ENCODE measurements around the gene TRIP13. TPM values are rescaled to one million over a fixed set of nuclear protein-coding genes. Genes with fewer than 3 reads are reported as not detected.

Gene TRIP13
- total and polyA plus RNA-seq, 4 experiments from 2014 or later = 0.39 to 1.0 (median 0.69) TPM; not detected in 1

DNA sequence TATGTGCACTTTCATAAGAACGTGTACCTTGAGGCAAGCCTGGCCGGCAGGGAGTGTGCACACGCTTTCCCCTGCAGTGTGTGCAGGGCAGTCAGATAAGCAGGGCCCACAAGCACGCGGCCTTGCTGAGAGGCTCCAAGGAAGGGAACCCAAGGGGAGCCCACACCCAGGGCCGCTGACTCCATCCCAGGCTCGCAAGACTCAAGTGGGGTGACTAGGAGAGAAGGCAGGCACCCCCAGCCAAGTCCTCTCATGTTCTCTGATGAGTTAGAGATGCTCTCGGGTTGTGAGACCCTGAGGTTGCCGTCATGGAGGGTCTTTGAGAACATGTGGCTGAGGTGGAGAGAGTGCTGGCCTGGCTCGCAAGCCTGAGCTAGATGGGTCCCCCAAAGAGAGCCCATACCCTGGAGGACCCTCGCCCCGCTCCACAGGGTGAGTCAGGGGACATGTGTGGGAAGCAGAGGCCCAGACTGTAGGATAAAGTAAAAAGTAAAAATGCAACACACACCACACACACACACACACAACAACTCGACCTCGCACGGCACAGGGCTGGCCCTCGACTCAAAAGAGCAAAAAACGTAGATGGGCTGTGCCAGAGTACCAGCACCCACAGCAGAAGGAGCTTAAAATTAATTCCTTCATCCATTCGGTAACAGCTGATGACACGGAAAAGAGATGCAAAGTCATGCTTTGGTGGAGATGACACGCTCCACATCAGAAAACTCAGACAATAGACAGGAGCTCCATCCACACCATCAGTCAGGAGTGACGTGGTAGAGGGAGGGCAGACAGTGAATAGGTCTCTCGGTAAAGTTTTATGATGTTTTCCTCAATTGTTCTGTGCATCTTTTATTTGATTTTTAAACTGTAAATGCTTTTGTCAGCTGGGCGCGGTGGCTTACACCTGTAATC, 61.1 kb downstream of the TRIP13 start:
- Mint-ChIP-seq H3K4me3 (no peak overlapping the region), H3K27me3 (peaks cover 28 to 42% of the 10 kb centered on the region in 2 donors), H3K4me1 (peaks cover 0 to 17% (median 9%) of the 10 kb centered on the region in 4 donors), H3K27ac (no peak overlapping the region), H3K36me3 (no peaks in the 10 kb centered on the region), H3K9me3 (peaks cover 0 to 7% (median 0%) of the 10 kb centered on the region in 8 donors)
- no peak for DNase-seq
- ChIA-PET POLR2A (ENCODE audit: partially characterized antibody) (no interaction called here), CTCF (ENCODE audit: partially characterized antibody) (no interaction called here)
- intact Hi-C loops (cut with micrococcal nuclease) = no loop called here
- H3K36me3 ChIP-seq (ENCODE audit: insufficient read depth, low read length) = no peaks in the 10 kb centered on the region
- H3K4me3 ChIP-seq (ENCODE audit: low read length in 2 of 2) = no peak overlapping the region
- H3K27me3 ChIP-seq (ENCODE audit: insufficient read depth, low read length) = no peaks in the 10 kb centered on the region
- H3K4me1 ChIP-seq (ENCODE audit: insufficient read depth, low read length) = peaks cover 17% of the 10 kb centered on the region
- no peak overlapping the region for H3K27ac ChIP-seq (ENCODE audit: low read depth, low read length)
- no peaks in the 10 kb centered on the region for H3K9me3 ChIP-seq (ENCODE audit: control insufficient read depth in 1 of 2, low read length in 2 of 2)

DNA sequence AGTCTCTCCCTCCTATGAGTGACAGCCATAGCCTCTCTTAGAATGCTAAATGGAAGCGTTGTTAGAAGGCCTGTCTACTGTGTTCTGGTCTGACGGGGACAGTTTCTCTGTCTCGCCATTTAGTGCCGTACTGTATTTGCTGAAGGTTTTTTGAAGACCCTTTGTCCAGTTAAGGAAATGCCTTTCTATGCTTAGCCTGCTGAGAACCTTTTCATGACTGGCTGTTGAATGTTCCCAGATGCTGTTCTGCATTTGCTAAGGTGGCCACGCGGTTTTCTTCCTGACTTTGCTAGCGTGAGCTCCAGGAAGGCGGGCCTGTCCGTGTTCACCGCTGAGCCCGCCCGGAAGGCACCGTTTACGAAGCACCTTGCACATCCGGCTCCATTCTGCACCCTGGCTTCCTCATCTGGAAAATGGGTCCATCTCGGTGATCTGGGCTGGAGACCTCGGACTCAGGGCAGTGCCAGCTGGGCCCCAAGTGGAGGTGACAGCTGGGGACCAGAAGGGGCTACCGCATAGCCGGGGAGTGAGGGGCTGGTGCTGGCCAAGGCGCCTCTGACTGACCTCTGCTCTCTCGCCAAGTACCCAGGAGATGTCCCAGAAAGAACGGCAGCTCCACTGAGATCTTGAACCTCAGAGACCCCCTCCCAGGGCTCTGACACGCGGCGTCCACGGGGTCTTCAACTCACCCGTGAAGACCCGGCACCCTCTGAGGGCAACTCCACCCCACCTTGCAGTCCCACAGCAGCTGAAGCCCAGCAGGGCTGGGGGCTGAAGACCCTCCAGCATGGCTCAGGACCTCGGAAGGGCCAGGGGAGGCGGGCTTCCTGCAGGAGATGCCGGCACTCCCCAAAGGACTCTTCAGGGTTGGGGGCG, 63.4 kb downstream of the TRIP13 start:
- H3K4me1 ChIP-seq (ENCODE audit: insufficient read depth, low read length) = peaks cover 17% of the 10 kb centered on the region
- H3K4me3 Mint-ChIP-seq = no peak overlapping the region

DNA sequence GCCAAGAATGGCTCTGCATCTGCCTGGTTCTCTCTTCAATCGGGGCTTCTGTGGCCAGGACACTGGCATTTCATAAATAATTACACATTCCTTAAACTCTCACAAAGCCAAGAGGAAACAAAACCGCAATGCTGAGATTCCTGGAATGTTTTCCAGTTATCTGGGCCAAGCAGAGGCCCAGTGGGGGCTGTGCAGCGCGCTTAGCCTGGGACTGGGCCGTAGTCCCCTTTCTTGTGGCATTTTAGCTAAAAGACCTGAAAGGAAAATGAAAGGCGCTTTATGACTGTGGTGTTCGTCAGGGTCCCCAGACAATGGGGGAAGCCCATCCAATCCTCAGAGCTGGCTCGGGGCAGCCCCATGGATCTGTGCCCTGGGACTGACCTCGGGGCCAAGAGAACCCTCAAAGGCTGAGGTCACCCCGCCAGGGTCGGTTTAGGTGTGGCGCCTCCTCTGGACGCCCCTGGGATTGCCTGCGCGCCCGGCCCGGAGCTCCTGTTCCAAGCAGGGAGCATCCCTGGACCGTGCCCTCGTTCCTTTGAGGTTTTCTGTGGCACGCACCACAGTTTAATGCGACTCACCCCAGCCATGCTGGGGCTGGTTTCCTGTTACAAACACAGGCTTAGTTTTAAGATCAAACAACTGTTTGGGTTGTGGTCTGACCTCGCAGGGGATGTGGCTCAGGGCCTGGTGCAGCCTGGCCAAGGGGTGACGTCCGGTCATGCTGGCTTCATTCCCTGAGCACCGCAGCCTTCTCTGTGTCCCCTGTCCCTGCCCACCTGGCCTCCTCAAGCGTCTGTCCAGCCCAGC, 64.5 kb downstream of the TRIP13 start:
- DNase-seq = peak in 3 of 5 donors; percentile 30 to 33 (median 33)
- intact Hi-C loops (cut with micrococcal nuclease) = no loop called here

More for the DNA sequence above, 63.4 kb downstream of the TRIP13 start:
- intact Hi-C loops (cut with micrococcal nuclease) = no loop called here
- DNase-seq = no peak
- no peak overlapping the region for H3K27ac ChIP-seq (ENCODE audit: low read depth, low read length)
- H3K36me3 ChIP-seq (ENCODE audit: insufficient read depth, low read length) = no peaks in the 10 kb centered on the region
- H3K27ac Mint-ChIP-seq = no peak overlapping the region
- H3K36me3 Mint-ChIP-seq = no peaks in the 10 kb centered on the region
- no peaks in the 10 kb centered on the region for H3K27me3 ChIP-seq (ENCODE audit: insufficient read depth, low read length)
- peaks cover 0 to 17% (median 9%) of the 10 kb centered on the region in 4 donors for H3K4me1 Mint-ChIP-seq
- ChIA-PET POLR2A (ENCODE audit: partially characterized antibody) (no interaction called here), CTCF (ENCODE audit: partially characterized antibody) (no interaction called here)
- H3K27me3 Mint-ChIP-seq = peaks cover 16 to 31% of the 10 kb centered on the region in 2 donors
- no peaks in the 10 kb centered on the region for H3K9me3 ChIP-seq (ENCODE audit: control insufficient read depth in 1 of 2, low read length in 2 of 2)
- H3K9me3 Mint-ChIP-seq = peaks cover 0 to 4% (median 0%) of the 10 kb centered on the region in 8 donors
- no peak overlapping the region for H3K4me3 ChIP-seq (ENCODE audit: low read length in 2 of 2)

DNA sequence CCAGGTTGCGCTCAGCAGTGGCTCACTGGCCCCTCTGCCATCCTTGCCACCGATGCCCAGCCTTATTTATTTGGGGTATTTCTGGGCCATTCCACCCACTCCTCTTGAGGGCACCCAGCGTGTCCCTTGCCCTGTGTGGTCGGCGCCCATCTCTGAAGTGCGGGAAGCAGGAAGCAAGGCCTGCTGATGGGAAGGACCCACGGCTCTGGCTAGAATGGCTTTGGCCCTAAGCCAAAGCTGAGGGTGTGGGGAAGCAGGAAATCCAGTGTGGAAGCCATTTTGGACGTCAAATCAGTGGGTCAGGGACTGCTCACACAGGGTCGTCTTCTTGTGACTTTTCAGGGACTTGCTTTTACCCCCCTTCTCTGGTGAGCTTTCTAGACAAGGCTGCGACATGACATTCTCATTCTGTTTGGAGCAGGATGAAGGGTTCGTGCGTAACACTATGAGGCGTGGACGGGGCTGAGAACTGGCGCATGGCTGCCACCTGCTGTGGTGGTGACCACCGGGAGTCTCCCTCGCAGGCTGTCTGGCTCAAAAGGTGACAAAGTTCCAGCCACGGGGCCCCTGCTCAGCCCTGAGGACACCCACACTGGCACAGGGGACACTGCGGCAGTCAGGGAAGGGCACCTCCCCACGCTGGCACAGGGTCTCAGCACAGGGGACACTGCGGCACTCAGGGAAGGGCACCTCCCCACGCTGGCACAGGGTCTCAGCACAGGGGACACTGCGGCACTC, 65.2 kb downstream of the TRIP13 start:
- Histone ChIP-seq H3K27me3 (ENCODE audit: insufficient read depth, low read length) (no peaks in the 10 kb centered on the region), H3K4me3 (ENCODE audit: low read length in 2 of 2) (no peak overlapping the region), H3K9me3 (ENCODE audit: control insufficient read depth in 1 of 2, low read length in 2 of 2) (no peaks in the 10 kb centered on the region), H3K27ac (ENCODE audit: low read depth, low read length) (no peak overlapping the region), H3K4me1 (ENCODE audit: insufficient read depth, low read length) (peaks cover 18% of the 10 kb centered on the region), H3K36me3 (ENCODE audit: insufficient read depth, low read length) (no peaks in the 10 kb centered on the region)
- Mint-ChIP-seq H3K27ac (peak overlapping the region in 2 of 7 donors; percentile 36 to 48), H3K4me1 (peaks cover 0 to 17% (median 10%) of the 10 kb centered on the region in 4 donors), H3K36me3 (no peaks in the 10 kb centered on the region), H3K27me3 (peaks cover 16 to 24% of the 10 kb centered on the region in 2 donors), H3K9me3 (no peaks in the 10 kb centered on the region), H3K4me3 (peak overlapping the region in 1 of 8 donors; percentile 51)
- ChIA-PET CTCF (ENCODE audit: partially characterized antibody) (no interaction called here), POLR2A (ENCODE audit: partially characterized antibody) (no interaction called here)
- no peak for DNase-seq
- intact Hi-C loops (cut with micrococcal nuclease) = no loop called here

More for the DNA sequence above, 64.5 kb downstream of the TRIP13 start:
- Mint-ChIP-seq H3K27ac (peak overlapping the region in 1 of 7 donors; percentile 48), H3K9me3 (no peaks in the 10 kb centered on the region), H3K4me3 (peak overlapping the region in 3 of 8 donors; percentile 17 to 54 (median 51)), H3K27me3 (peaks cover 16 to 26% of the 10 kb centered on the region in 2 donors), H3K36me3 (no peaks in the 10 kb centered on the region), H3K4me1 (peaks cover 0 to 17% (median 9%) of the 10 kb centered on the region in 4 donors)
- ChIA-PET POLR2A (ENCODE audit: partially characterized antibody) (no interaction called here), CTCF (ENCODE audit: partially characterized antibody) (no interaction called here)
- Histone ChIP-seq H3K4me1 (ENCODE audit: insufficient read depth, low read length) (peaks cover 17% of the 10 kb centered on the region), H3K27me3 (ENCODE audit: insufficient read depth, low read length) (no peaks in the 10 kb centered on the region), H3K4me3 (ENCODE audit: low read length in 2 of 2) (no peak overlapping the region), H3K36me3 (ENCODE audit: insufficient read depth, low read length) (no peaks in the 10 kb centered on the region), H3K27ac (ENCODE audit: low read depth, low read length) (no peak overlapping the region), H3K9me3 (ENCODE audit: control insufficient read depth in 1 of 2, low read length in 2 of 2) (no peaks in the 10 kb centered on the region)

DNA sequence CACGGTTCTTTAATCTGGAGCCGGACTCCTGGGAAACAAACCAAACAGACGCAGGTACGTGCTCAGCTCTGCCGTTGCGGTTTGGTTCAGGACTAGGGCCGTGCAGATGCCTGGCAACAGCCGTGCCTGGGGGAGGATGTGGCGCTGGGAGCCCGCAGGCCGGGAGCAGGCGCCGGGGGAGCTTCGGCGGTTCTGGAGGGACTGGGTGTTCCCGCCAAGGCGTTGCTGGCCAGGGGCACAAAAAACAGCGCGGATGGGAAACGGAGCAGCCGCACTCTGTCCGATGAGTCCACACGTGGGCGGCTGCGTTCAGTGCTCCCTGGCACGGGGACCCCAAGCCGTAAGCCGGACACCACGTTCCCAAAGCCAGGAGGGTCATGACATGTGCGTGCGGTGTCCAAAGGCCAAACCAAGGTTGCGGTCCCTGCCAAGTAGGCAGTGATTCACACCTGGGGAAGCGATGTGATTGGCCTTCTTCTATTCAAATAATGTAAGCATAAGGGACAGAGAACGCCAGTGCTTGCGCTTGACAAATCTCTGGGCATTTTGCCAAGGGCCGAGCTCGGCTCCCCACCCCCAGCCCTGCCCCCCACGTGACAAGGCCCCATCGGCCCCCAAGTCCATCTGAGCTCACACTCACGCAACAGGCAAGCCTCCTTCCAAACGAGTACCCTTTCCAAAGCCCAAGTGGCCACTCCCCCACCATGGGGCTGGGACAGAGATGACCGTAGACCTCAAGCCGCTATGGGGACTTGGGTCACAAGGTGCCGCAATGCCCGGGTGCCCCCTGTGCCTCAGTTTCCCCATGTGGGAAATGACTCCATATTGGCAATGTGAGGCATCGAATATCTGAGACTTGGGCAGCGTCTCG, 66.3 kb downstream of the TRIP13 start:
- H3K27ac ChIP-seq (ENCODE audit: low read depth, low read length) = no peak overlapping the region
- no peaks in the 10 kb centered on the region for H3K9me3 Mint-ChIP-seq
- no peak for DNase-seq
- H3K27me3 Mint-ChIP-seq = peaks cover 12 to 24% of the 10 kb centered on the region in 2 donors
- H3K4me1 ChIP-seq (ENCODE audit: insufficient read depth, low read length) = peaks cover 27% of the 10 kb centered on the region
- no peaks in the 10 kb centered on the region for H3K36me3 ChIP-seq (ENCODE audit: insufficient read depth, low read length)
- intact Hi-C loops (cut with micrococcal nuclease) = no loop called here
- POLR2A ChIA-PET (ENCODE audit: partially characterized antibody) = no interaction called here
- CTCF ChIA-PET (ENCODE audit: partially characterized antibody) = no interaction called here
- H3K36me3 Mint-ChIP-seq = no peaks in the 10 kb centered on the region
- no peak overlapping the region for H3K4me3 ChIP-seq (ENCODE audit: low read length in 2 of 2)
- no peak overlapping the region for H3K4me3 Mint-ChIP-seq
- H3K27ac Mint-ChIP-seq = no peak overlapping the region
- H3K9me3 ChIP-seq (ENCODE audit: control insufficient read depth in 1 of 2, low read length in 2 of 2) = no peaks in the 10 kb centered on the region
- peaks cover 7 to 24% (median 18%) of the 10 kb centered on the region in 4 donors for H3K4me1 Mint-ChIP-seq
- H3K27me3 ChIP-seq (ENCODE audit: insufficient read depth, low read length) = no peaks in the 10 kb centered on the region
